ENCODE measurements around the gene C2CD3.

DNA sequence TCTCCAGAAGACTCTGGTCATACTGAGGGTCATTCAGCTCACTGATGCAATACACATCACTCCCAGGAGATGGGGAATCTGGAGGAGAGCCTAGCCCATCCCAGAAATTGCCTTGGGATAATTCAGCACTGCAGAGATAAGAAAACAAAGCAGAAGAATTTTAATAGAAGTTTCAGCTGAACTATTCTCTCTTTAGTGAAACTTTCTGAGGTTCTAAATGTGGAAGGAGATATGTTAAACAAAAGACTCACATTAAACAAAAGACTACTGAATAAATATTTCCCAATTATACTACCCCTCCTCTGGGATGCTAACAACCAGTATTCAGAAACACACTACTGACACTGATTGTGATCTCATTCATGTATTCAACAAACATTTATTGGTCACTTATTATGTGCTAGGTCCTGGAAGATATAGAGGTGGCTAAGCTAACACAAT lies 47.8 kb downstream of the C2CD3 start:
- TF ChIP-seq, protein P1, sequence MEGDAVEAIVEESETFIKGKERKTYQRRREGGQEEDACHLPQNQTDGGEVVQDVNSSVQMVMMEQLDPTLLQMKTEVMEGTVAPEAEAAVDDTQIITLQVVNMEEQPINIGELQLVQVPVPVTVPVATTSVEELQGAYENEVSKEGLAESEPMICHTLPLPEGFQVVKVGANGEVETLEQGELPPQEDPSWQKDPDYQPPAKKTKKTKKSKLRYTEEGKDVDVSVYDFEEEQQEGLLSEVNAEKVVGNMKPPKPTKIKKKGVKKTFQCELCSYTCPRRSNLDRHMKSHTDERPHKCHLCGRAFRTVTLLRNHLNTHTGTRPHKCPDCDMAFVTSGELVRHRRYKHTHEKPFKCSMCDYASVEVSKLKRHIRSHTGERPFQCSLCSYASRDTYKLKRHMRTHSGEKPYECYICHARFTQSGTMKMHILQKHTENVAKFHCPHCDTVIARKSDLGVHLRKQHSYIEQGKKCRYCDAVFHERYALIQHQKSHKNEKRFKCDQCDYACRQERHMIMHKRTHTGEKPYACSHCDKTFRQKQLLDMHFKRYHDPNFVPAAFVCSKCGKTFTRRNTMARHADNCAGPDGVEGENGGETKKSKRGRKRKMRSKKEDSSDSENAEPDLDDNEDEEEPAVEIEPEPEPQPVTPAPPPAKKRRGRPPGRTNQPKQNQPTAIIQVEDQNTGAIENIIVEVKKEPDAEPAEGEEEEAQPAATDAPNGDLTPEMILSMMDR (IDR thresholded peaks at IDR 0.05; ENCODE audit: low read depth, low read length): no peak
- no peak for TF ChIP-seq EZH2phosphoT487 (IDR thresholded peaks at IDR 0.05; ENCODE audit: low read depth)
